ENCODE measurements around the gene CD47.

- TF ChIP-seq EZH2phosphoT487 (IDR thresholded peaks at IDR 0.05; ENCODE audit: low read depth) (no peak), CTCF (IDR thresholded peaks at IDR 0.05; ENCODE audit: low read depth, low read length) (no peak)
Observed at GRCh38 chr3:108067768-108068167, 23.1 kb downstream of the CD47 start.

All from OCI-LY3 (cell line).